ENCODE results near the gene CSPG4. TPM values are rescaled to one million over a fixed set of nuclear protein-coding genes. Genes with fewer than 3 reads are reported as not detected.

Gene CSPG4
- total and polyA plus RNA-seq, 2 of the 4 experiments (the other 2 are of a cell fraction) = 12.4 to 28.4 TPM

GRCh38 chr15:75673426-75674235 lies 39.0 kb downstream of the CSPG4 start:
- peak overlapping the region; percentile 62 for H2AFZ ChIP-seq (replicated peaks; ENCODE audit: low read length, poor library complexity)
- peak overlapping the region; percentile 81 for H2BK20ac ChIP-seq (ENCODE audit: low read depth, low read length)
- peak overlapping the region; percentile 30 for H3K9ac ChIP-seq (ENCODE audit: low read depth, low read length)
- BruUV-seq (replicated peaks) = no TSS peak
- DNase-seq (peak; percentile 70), ATAC-seq (ENCODE audit: low read depth) (peak; percentile 76)
- H4K20me1 ChIP-seq (ENCODE audit: insufficient read depth, low read length) = peaks cover 21% of the 10 kb centered on the region
- H2BK15ac ChIP-seq (ENCODE audit: low read depth, low read length) = peak overlapping the region; percentile 74; the same call in 2 of the 3 replicates
- no peaks in the 10 kb centered on the region for H3K9me3 ChIP-seq (ENCODE audit: control insufficient read depth, insufficient read depth, low read length)
- CTCF ChIA-PET = no interaction called here
- POLR2A ChIA-PET (ENCODE audit: unreplicated experiment) = no interaction called here
- H3K4me2 ChIP-seq (ENCODE audit: low read depth, low read length) = peak overlapping the region; percentile 39; the same call in 1 of the 2 replicates
- peaks cover 34% of the 10 kb centered on the region for H3K4me1 ChIP-seq (ENCODE audit: control insufficient read depth, insufficient read depth, low read length)
- TF ChIP-seq BHLHE40 (IDR thresholded peaks at IDR 0.05; ENCODE audit: low read depth, low read length) = no peak
- no peak for TF ChIP-seq MAFK (IDR thresholded peaks at IDR 0.05; ENCODE audit: low read depth, low read length)
- TF ChIP-seq NFE2L2 (IDR thresholded peaks at IDR 0.05; ENCODE audit: low read depth, low read length) = no peak
- TF ChIP-seq CTCF (conservative IDR thresholded peaks at IDR 0.05; ENCODE audit: low read depth, low read length) = no peak
- TF ChIP-seq SMC3 (IDR thresholded peaks at IDR 0.05; ENCODE audit: low read depth, low read length) = no peak
- TF ChIP-seq CHD1 (IDR thresholded peaks at IDR 0.05; ENCODE audit: low read depth, low read length) = no peak
- TF ChIP-seq MAZ (IDR thresholded peaks at IDR 0.05; ENCODE audit: borderline replicate concordance, low read depth, low read length) = 0 out of 2 replicates have a peak, but pooled peaks have one; percentile 7
- intact Hi-C loops (cut with micrococcal nuclease) = loop anchor here (1.0 to 10.0 kb wide), 3 partner anchors 26 to 96 kb away; partner anchors contain the start of genes PTPN9, SNUPN and SNX33
- peak overlapping the region; percentile 95 for H2AK5ac ChIP-seq (ENCODE audit: low read depth, low read length)
- H3K18ac ChIP-seq (ENCODE audit: low read depth, low read length) = peak overlapping the region; percentile 11
- no peaks in the 10 kb centered on the region for H3K27me3 ChIP-seq (ENCODE audit: control insufficient read depth, insufficient read depth, low read length)
- peak overlapping the region; percentile 73; the same call in 1 of the 2 replicates for H3K14ac ChIP-seq (replicated peaks; ENCODE audit: low read depth, low read length)
- WGBS, 2 experiments (ENCODE audit: extremely low coverage in 2 of 2, insufficient read length in 1 of 2) = no CpG with 5 or more reads among the region's 10 CpGs
- peak overlapping the region; percentile 87 for H2BK120ac ChIP-seq (ENCODE audit: low read depth, low read length)
- H4K5ac ChIP-seq (ENCODE audit: low read depth, low read length) = peak overlapping the region; percentile 28; the same call in 1 of the 2 replicates
- peak overlapping the region; percentile 81 for H2BK5ac ChIP-seq (ENCODE audit: low read depth, low read length, poor library complexity, severe bottlenecking)
- in situ Hi-C loops (cut with MboI; ENCODE audit: low sequenced_read_pairs) = no loop called here
- peak overlapping the region; percentile 88; the same call in 1 of the 2 replicates for H3K23ac ChIP-seq (ENCODE audit: low read depth, low read length)
- peak overlapping the region; percentile 35 to 74; a peak in 2 of 4 replicates for H4K8ac ChIP-seq (ENCODE audit: low read depth in 2 of 2, low read length in 2 of 2)
- H3K4me3 ChIP-seq (ENCODE audit: insufficient read depth, low read depth, low read length) = no peak overlapping the region
- H3K56ac ChIP-seq (ENCODE audit: extremely low read depth, insufficient read depth, low read length) = peak overlapping the region; percentile 58; the same call in 1 of the 2 replicates
- H3K4ac ChIP-seq (ENCODE audit: low read depth, low read length) = peak overlapping the region; percentile 94
- peak overlapping the region; percentile 93 for H2AK9ac ChIP-seq (replicated peaks; ENCODE audit: low read depth, low read length, poor library complexity)
- dilution Hi-C loops (cut with HindIII; ENCODE audit: low sequenced_read_pairs, unreplicated experiment) = no loop called here
- peak overlapping the region; percentile 94 for H4K91ac ChIP-seq (ENCODE audit: insufficient read depth, low read depth, low read length)
- H3K9me1 ChIP-seq (ENCODE audit: insufficient read depth, low read length) = peaks cover 37% of the 10 kb centered on the region
- H3K36me3 ChIP-seq (ENCODE audit: control insufficient read depth, insufficient read depth, low read length) = peaks cover 5% of the 10 kb centered on the region; the same call in 1 of the 2 replicates
- H3K27ac ChIP-seq (ENCODE audit: insufficient read depth, low read length) = peak overlapping the region; percentile 78
- peaks cover 0 to 55% of the 10 kb centered on the region in 2 experiments; a peak in 3 of 4 replicates for H3K79me1 ChIP-seq (ENCODE audit: low read depth in 1 of 2, low read length in 2 of 2)

Measured in IMR-90 (cell line).